Activated CD4-positive, alpha-beta T cell treated with anti-CD3 and anti-CD28 coated beads, Interleukin-2, amount 10 ng/mL, durations not matched to agents 7 days and 5 days (primary cell): ENCODE results near the gene HNRNPA1. TPM values are rescaled to one million over a fixed set of nuclear protein-coding genes. Genes with fewer than 3 reads are reported as not detected.
A peak's percentile ranks its signal among the peaks of the same experiment; 100 is the strongest.
"Not testable (repeated sequence)": the region's sequence is repeated elsewhere in the genome, so short reads cannot be mapped to it uniquely, and the experiment has no call there.

ENCODE experiments used
- CTCF ChIA-PET: fragments of 350-600 bp; sonication (Branson Sonifier 250); formaldehyde crosslinking; loops from one replicate; lab custom pipeline; 2021; ENCODE audit warnings: antibody characterized with exemption; lab: Charles Lee
- POLR2A ChIA-PET: fragments of 350-600 bp; sonication (Branson Sonifier 250); formaldehyde crosslinking; loops from one replicate; lab custom pipeline; 2021; ENCODE audit warnings: antibody characterized with exemption; lab: Charles Lee
- DNase-seq: peaks from one replicate; pipeline ENCODE4 v3.0.0-alpha.2; 2020
- H3K27ac Mint-ChIP-seq: one replicate; pipeline ENCODE4 v1.8.0; 2021; ENCODE audit warnings: mild to moderate bottlenecking, moderate library complexity, mixed read lengths
- H3K27me3 Mint-ChIP-seq: one replicate; pipeline ENCODE4 v1.8.0; 2021; ENCODE audit warnings: mixed read lengths
- H3K36me3 Mint-ChIP-seq: one replicate; pipeline ENCODE4 v1.8.0; 2021; ENCODE audit warnings: low read depth, mixed read lengths
- H3K4me1 Mint-ChIP-seq: one replicate; pipeline ENCODE4 v1.8.0; 2021; ENCODE audit warnings: mixed read lengths
- H3K4me3 Mint-ChIP-seq: one replicate; pipeline ENCODE4 v1.8.0; 2021; ENCODE audit warnings: mild to moderate bottlenecking, moderate library complexity, mixed read lengths
- H3K9me3 Mint-ChIP-seq: one replicate; pipeline ENCODE4 v1.8.0; 2021; ENCODE audit warnings: mixed read lengths
- total RNA-seq, 2 experiments: library from RNA; stranded (reverse); gene quantifications; one replicate each; pipeline ENCODE4 v1.2.3, GENCODE V29; 2021

Gene HNRNPA1
- total RNA-seq: 1,000 to 10,000 TPM; 1,432 to 1,554 TPM

DNA sequence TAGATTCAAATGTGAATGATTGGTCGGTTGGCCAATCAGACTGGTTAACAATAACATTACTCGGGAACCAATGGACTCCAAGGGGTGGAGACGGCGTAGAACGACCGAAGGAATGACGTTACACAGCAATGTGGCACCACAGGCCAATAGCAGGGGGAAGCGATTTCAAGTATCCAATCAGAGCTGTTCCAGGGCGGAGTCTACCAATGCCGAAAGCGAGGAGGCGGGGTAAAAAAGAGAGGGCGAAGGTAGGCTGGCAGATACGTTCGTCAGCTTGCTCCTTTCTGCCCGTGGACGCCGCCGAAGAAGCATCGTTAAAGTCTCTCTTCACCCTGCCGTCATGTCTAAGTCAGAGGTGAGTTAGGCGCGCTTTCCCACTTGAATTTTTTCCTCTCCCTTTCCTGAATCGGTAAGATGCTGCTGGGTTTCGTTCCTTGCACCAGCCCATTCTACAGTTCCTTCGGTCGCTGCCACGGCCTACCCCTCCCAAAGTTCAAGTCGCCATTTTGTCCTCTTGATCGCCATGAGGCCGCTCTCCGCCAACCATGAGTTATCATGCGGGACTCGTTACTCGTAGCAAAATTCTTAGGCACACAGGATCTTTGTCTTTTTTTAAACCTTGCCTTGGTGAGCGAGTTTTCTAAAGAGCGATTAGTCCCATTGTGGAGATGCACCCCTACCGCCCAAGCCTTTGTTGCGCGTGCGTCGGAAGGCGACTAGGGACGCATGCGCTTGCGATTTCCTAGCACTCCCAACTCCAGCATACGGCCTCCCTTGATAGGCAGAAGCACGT, at the start of gene HNRNPA1:
Gene HNRNPA1, plus strand, starts transcription at position 259 of the 793 bp plus-strand sequence. Its CDS starts 82 bp downstream, at position 341.
- peaks cover 61% of the 10 kb centered on the region for H3K4me1 Mint-ChIP-seq
- H3K4me3 Mint-ChIP-seq: no peak within 1 kb of the TSS
- no peaks in the 10 kb centered on the region for H3K9me3 Mint-ChIP-seq
- peak; percentile 98 for DNase-seq
- H3K36me3 Mint-ChIP-seq: peaks cover 9% of the 10 kb centered on the region
- POLR2A ChIA-PET: interaction anchor here (0.6 to 0.9 kb wide), 5 partner anchors 8 to 78 kb away, joined by 3 to 6 read pairs (median 4); partner anchors contain the start of gene COPZ1
- H3K27ac Mint-ChIP-seq: no peak within 1 kb of the TSS
- CTCF ChIA-PET: interaction anchor here (0.5 to 1.9 kb wide), 9 partner anchors 10 to 1502 kb away, joined by 3 to 14 read pairs (median 5); partner anchors contain the start of gene COPZ1
- H3K27me3 Mint-ChIP-seq: no peaks in the 10 kb centered on the region

DNA sequence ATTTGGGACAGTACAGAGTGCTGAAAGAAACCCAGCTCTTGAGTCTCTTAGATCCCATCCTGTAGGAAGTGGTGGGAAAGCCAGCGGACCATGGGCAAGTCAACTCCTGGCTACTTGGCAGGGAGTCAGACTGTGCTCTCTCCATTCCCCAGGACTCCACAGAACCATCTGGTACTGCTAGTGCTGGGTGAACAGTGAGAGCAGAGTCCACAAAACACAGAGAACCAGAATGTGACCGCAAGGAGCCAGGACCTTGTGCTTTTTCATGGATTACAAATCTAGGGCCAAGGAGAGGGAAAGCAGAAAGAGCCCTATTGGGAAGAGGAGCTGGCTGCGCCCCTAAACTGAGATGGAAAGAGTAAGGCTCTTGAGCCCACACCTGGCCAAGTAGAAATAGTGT, 49.3 kb upstream of the HNRNPA1 start:
- H3K4me3 Mint-ChIP-seq, POLR2A ChIA-PET, H3K27ac Mint-ChIP-seq, H3K27me3 Mint-ChIP-seq, CTCF ChIA-PET, H3K9me3 Mint-ChIP-seq, DNase-seq: not testable (repeated sequence)
- H3K36me3 Mint-ChIP-seq: peaks cover 26% of the 10 kb centered on the region
- H3K4me1 Mint-ChIP-seq: peaks cover 22% of the 10 kb centered on the region

DNA sequence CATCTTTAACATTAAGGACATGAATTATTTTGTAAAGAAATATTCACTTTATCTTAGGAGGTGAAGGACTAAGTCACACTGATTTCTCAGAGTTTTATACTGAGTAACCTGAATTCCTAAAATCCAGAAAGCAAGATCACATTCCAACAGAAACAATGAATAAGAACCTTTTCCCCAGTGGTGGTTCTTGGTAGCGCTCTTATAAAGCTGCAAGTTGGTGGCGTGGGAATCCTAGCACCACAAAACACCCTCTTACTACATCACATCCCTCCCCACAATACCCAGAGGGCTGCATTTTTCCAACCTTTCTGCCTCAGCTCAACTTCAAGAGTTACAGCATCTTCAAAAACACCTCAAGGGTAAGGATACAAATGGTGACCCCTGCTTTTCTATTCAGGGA, 47.7 kb upstream of the HNRNPA1 start:
- ChIA-PET CTCF (interaction anchor here (1.2 kb wide), 1 partner anchor 12 kb away, joined by 3 read pairs; no protein-coding TSS in a partner anchor), POLR2A (no interaction called here)
- Mint-ChIP-seq H3K4me3 (no peak overlapping the region), H3K27me3 (no peaks in the 10 kb centered on the region), H3K36me3 (peaks cover 26% of the 10 kb centered on the region), H3K9me3 (no peaks in the 10 kb centered on the region), H3K4me1 (peaks cover 20% of the 10 kb centered on the region), H3K27ac (no peak overlapping the region)
- DNase-seq: no peak

DNA sequence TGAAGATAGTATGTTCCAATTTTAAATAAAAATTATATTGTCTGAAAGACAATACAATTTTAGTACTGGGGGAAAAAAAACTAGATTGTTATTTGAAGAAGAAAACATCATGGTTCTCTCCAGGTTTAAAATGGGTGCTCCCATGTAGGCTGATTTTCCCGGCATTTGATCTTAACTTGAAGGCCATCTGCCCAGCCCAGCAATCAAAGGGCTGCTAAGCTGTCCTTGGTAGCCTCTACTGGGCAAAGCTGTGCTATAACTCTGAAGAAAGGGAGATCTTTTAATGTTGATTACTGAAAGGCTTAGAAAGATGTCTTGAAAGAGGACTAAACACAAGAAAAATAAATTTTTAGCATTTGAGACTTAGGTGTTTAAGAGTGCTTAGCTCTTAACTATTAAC, 42.0 kb upstream of the HNRNPA1 start:
- Mint-ChIP-seq H3K36me3 (peaks cover 40% of the 10 kb centered on the region), H3K27ac (no peak overlapping the region), H3K27me3 (no peaks in the 10 kb centered on the region), H3K4me1 (peaks cover 13% of the 10 kb centered on the region), H3K4me3 (no peak overlapping the region), H3K9me3 (no peaks in the 10 kb centered on the region)
- DNase-seq: no peak
- CTCF ChIA-PET: interaction anchor here (1.1 to 2.3 kb wide), 2 partner anchors 11 to 14 kb away, joined by 3 to 11 read pairs; no protein-coding TSS in a partner anchor
- POLR2A ChIA-PET: interaction anchor here (0.7 kb wide), 2 partner anchors 15 to 174 kb away, joined by 3 read pairs; no protein-coding TSS in a partner anchor

DNA sequence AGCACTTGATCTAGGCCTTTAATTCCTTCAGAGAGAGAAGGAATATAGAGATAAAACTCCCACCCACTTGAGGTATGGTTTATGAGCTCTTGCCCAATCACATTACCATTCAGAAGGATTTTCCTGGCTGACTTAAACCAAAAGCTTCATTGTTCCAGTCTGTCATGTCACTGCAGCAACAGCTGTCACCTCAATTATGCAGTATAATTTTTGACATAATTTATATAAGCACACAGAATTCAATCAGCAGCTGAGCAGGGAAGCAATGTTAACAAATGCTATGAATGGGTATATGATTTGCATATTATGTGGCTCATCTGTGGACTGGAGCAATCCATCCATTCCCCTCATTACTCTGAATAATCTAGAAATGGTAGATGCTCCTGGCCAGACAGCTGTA, 40.9 kb upstream of the HNRNPA1 start:
- POLR2A ChIA-PET: no interaction called here
- no peak for DNase-seq
- H3K36me3 Mint-ChIP-seq: peaks cover 42% of the 10 kb centered on the region
- CTCF ChIA-PET: interaction anchor here (1.2 to 2.3 kb wide), 3 partner anchors 12 to 24 kb away, joined by 4 to 11 read pairs (median 5); no protein-coding TSS in a partner anchor
- no peaks in the 10 kb centered on the region for H3K9me3 Mint-ChIP-seq
- H3K27ac Mint-ChIP-seq: no peak overlapping the region
- no peaks in the 10 kb centered on the region for H3K27me3 Mint-ChIP-seq
- H3K4me1 Mint-ChIP-seq: peaks cover 13% of the 10 kb centered on the region
- no peak overlapping the region for H3K4me3 Mint-ChIP-seq

- CTCF ChIA-PET: interaction anchor here (0.5 to 2.3 kb wide), 5 partner anchors 12 to 132 kb away, joined by 3 to 11 read pairs (median 4); no protein-coding TSS in a partner anchor
- DNase-seq: no peak
- H3K4me1 Mint-ChIP-seq: peaks cover 13% of the 10 kb centered on the region
- H3K4me3 Mint-ChIP-seq: no peak overlapping the region
- POLR2A ChIA-PET: no interaction called here
- H3K9me3 Mint-ChIP-seq: no peaks in the 10 kb centered on the region
- H3K36me3 Mint-ChIP-seq: peaks cover 42% of the 10 kb centered on the region
- no peaks in the 10 kb centered on the region for H3K27me3 Mint-ChIP-seq
- H3K27ac Mint-ChIP-seq: peak overlapping the region; percentile 69
Observed at GRCh38 chr12:54240129-54240528, 40.4 kb upstream of the HNRNPA1 start.

DNA sequence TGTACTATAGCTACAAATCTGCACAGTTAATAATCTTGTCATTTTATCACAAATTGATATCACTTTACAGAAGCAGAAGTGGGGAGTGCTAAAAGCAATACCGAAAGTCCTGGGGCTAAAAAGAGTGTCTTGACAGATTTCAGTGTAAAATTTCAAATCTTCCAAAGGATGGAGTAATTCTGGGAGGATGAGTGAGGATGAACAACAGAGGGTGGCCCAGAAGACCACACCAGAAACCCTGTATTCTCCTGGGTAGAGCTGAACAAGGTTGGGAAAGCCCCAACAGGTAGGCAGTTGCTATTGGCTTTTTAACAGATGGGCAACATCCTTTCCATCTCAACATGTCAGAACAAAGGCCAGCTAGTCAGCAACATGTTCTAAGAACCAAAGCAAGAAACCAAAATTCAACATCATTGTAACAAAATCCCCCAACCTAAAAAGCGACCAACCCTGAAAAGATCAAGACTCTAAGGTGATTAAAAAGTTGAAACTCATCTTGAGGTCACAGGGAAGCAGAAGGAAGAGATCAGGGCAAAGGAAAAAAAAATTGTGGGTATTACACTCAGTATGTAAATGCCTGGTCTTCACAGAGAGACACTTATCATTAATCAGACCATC, 39.4 kb upstream of the HNRNPA1 start:
- Mint-ChIP-seq H3K9me3 (no peaks in the 10 kb centered on the region), H3K4me3 (no peak overlapping the region), H3K36me3 (peaks cover 40% of the 10 kb centered on the region), H3K27ac (peak overlapping the region; percentile 47), H3K27me3 (no peaks in the 10 kb centered on the region), H3K4me1 (peaks cover 15% of the 10 kb centered on the region)
- DNase-seq: no peak
- POLR2A ChIA-PET: no interaction called here
- CTCF ChIA-PET: interaction anchor here (0.5 to 1.8 kb wide), 6 partner anchors 10 to 131 kb away, joined by 3 to 8 read pairs (median 4); no protein-coding TSS in a partner anchor

DNA sequence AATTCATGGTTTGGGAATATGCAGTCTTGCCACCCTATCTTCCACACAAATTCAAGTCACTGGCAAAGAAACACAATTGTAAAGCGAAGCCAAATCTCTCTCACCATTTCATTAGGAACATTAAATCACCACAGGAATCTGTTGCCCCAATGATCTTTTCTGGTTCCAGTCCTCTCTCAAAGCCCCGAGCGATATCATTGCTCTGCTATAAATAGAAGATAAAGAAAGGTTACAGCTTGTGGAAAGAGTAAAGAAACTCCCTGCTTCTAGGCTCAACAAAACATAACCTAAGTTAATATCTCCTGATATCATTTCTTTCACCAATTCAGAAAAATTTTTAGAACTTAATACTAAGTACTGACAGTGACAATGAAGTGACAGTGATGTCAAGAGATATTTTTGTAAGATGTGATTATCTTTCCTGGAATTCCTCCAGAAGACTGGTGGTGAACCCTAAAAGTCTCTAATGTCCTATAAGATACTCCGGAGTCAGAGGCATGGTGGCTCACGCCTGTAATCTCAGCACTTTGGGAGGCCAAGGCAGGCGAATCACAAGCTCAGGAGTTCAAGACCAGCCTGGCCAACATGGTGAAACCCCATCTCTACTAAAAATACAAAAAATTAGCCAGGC, 34.4 kb upstream of the HNRNPA1 start:
- ChIA-PET CTCF (no interaction called here), POLR2A (no interaction called here)
- Mint-ChIP-seq H3K9me3 (no peaks in the 10 kb centered on the region), H3K27ac (no peak overlapping the region), H3K27me3 (no peaks in the 10 kb centered on the region), H3K36me3 (peaks cover 48% of the 10 kb centered on the region), H3K4me3 (no peak overlapping the region), H3K4me1 (peaks cover 12% of the 10 kb centered on the region)
- no peak for DNase-seq

GRCh38 chr12:54249489-54249888, 31.0 kb upstream of the HNRNPA1 start:
- ChIA-PET CTCF (interaction anchor here (0.7 kb wide), 1 partner anchor 10 kb away, joined by 3 read pairs; no protein-coding TSS in a partner anchor), POLR2A (no interaction called here)
- no peak for DNase-seq
- peaks cover 44% of the 10 kb centered on the region for H3K36me3 Mint-ChIP-seq
- H3K27ac Mint-ChIP-seq: no peak overlapping the region
- no peaks in the 10 kb centered on the region for H3K27me3 Mint-ChIP-seq
- no peaks in the 10 kb centered on the region for H3K9me3 Mint-ChIP-seq
- H3K4me3 Mint-ChIP-seq: no peak overlapping the region
- peaks cover 11% of the 10 kb centered on the region for H3K4me1 Mint-ChIP-seq

DNA sequence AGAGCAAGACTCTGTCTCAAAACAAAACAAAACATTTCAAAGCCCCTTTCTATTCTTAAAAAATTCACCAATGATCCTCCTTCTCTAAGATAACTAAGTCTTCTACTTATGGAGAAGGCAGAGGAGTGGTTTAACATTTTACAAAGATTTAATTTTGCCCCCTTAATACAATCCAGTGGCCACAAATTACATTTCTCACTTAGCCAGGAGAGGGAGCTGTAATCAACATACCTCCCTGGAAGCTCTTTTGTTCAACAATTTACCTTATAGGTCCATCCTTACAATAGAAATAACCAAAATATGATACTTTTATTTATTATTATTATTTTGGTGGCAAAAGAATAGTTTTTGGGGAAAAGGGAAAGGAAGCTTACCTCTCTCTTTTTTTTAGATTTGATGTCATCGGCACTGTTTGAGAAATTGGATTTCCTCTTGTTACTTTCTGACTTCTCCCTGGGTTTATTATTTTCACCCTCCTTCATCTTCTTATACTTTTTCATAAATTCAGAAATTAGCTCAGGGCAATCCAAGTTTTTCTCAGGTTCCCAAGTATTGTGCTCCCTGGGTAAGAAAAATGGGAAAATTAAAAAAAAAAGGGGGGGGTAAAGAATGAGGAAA, 28.8 kb upstream of the HNRNPA1 start:
- Mint-ChIP-seq H3K9me3 (no peaks in the 10 kb centered on the region), H3K27ac (no peak overlapping the region)

DNA sequence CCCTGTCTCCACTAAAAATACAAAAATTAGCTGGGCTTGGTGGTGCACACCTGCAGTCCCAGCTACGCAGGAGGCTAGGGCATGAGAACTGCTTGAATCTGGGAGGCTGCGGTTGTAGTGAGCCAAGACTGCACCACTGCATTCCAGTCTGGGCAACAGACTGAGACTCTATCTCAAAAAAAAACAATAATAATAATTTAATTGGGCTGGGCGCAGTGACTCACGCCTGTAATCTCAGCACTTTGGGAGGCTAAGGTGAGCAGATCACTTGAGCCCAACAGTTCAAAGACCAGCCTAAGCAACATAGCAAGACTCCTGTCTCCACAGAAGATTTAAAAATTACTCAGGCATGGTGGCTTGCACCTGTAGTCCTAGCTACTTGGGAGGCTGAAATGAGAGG, 27.3 kb upstream of the HNRNPA1 start:
- ChIA-PET POLR2A (no interaction called here), CTCF (interaction anchor here (0.6 to 3.3 kb wide), 6 partner anchors 9 to 71 kb away, joined by 4 to 12 read pairs (median 5); partner anchors contain the start of gene COPZ1)
- no peaks in the 10 kb centered on the region for H3K27me3 Mint-ChIP-seq
- no peaks in the 10 kb centered on the region for H3K9me3 Mint-ChIP-seq
- peaks cover 50% of the 10 kb centered on the region for H3K36me3 Mint-ChIP-seq
- peaks cover 12% of the 10 kb centered on the region for H3K4me1 Mint-ChIP-seq
- H3K27ac Mint-ChIP-seq: no peak overlapping the region
- no peak for DNase-seq
- no peak overlapping the region for H3K4me3 Mint-ChIP-seq

More for the DNA sequence above, 28.8 kb upstream of the HNRNPA1 start:
- no peak overlapping the region for H3K4me3 Mint-ChIP-seq
- CTCF ChIA-PET: interaction anchor here (0.6 to 2.1 kb wide), 16 partner anchors 9 to 1578 kb away, joined by 3 to 8 read pairs (median 4); partner anchors contain the start of genes CBX5 and DNAJC14
- no peaks in the 10 kb centered on the region for H3K27me3 Mint-ChIP-seq
- H3K36me3 Mint-ChIP-seq: peaks cover 45% of the 10 kb centered on the region
- DNase-seq: peak; percentile 27
- H3K4me1 Mint-ChIP-seq: peaks cover 8% of the 10 kb centered on the region
- POLR2A ChIA-PET: interaction anchor here (0.6 kb wide), 1 partner anchor 9 kb away, joined by 3 read pairs; no protein-coding TSS in a partner anchor

GRCh38 chr12:54257332-54257731, 23.2 kb upstream of the HNRNPA1 start:
- ChIA-PET CTCF (interaction anchor here (1.0 kb wide), 1 partner anchor 16 kb away, joined by 3 read pairs; no protein-coding TSS in a partner anchor), POLR2A (no interaction called here)
- DNase-seq: no peak
- Mint-ChIP-seq H3K4me1 (peaks cover 31% of the 10 kb centered on the region), H3K36me3 (peaks cover 36% of the 10 kb centered on the region), H3K9me3 (no peaks in the 10 kb centered on the region), H3K27me3 (no peaks in the 10 kb centered on the region), H3K4me3 (no peak overlapping the region), H3K27ac (no peak overlapping the region)
